NB4 (cell line): ENCODE results near the gene SRF.

Source experiments
- DNase-seq: peaks from one replicate; pipeline ENCODE4 v3.0.0; 2010; ENCODE audit warnings: low read depth
- H3K4me3 ChIP-seq: one replicate; pipeline ENCODE4 v1.5.1; 2011; ENCODE audit warnings: mild to moderate bottlenecking, low read depth, low read length, moderate library complexity
- MYC ChIP-seq: IDR thresholded peaks from 2 replicates; pipeline ENCODE4 v1.6.1; 2011; ENCODE audit warnings: low read depth, low read length
- POLR2A ChIP-seq: IDR thresholded peaks from 2 replicates; pipeline ENCODE4 v1.6.1; 2011; ENCODE audit warnings: mild to moderate bottlenecking; ENCODE audit not compliant: insufficient read length; ENCODE audit errors: extremely low read depth
- TF ChIP-seq, protein P1 (sequence below): IDR thresholded peaks from 2 replicates; pipeline ENCODE4 v1.6.1; 2011; ENCODE audit warnings: low read depth, low read length
- TF ChIP-seq, protein P2 (sequence below): IDR thresholded peaks from one replicate; pipeline ENCODE4 v1.5.1; 2012; ENCODE audit warnings: low read depth, low read length

Gene SRF

DNA sequence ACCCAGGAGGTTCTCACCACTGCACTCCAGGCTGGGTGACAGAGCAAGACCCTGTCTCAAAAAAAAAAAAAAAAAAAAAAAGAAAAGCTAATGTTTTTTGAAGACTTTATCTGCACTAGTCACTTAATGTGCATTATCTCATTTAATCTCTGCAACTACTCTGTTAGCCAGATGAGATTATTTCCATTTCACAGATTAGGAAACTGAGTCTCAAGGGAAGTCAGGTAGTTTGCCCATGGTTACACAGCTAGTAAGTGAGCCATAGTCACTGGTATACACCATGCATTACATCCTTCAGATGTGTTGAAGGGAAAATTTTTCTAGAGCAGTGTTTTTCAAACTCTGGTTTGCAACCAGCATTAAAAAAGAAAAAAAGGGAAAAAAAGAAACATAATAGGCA lies 7.2 kb upstream of the SRF start:
- DNase-seq: no peak
- TF ChIP-seq POLR2A (no peak), MYC (no peak)
- TF ChIP-seq, protein P1, sequence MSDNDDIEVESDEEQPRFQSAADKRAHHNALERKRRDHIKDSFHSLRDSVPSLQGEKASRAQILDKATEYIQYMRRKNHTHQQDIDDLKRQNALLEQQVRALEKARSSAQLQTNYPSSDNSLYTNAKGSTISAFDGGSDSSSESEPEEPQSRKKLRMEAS: no peak
- TF ChIP-seq, protein P2, sequence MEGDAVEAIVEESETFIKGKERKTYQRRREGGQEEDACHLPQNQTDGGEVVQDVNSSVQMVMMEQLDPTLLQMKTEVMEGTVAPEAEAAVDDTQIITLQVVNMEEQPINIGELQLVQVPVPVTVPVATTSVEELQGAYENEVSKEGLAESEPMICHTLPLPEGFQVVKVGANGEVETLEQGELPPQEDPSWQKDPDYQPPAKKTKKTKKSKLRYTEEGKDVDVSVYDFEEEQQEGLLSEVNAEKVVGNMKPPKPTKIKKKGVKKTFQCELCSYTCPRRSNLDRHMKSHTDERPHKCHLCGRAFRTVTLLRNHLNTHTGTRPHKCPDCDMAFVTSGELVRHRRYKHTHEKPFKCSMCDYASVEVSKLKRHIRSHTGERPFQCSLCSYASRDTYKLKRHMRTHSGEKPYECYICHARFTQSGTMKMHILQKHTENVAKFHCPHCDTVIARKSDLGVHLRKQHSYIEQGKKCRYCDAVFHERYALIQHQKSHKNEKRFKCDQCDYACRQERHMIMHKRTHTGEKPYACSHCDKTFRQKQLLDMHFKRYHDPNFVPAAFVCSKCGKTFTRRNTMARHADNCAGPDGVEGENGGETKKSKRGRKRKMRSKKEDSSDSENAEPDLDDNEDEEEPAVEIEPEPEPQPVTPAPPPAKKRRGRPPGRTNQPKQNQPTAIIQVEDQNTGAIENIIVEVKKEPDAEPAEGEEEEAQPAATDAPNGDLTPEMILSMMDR: no peak
- no peak overlapping the region for H3K4me3 ChIP-seq

DNA sequence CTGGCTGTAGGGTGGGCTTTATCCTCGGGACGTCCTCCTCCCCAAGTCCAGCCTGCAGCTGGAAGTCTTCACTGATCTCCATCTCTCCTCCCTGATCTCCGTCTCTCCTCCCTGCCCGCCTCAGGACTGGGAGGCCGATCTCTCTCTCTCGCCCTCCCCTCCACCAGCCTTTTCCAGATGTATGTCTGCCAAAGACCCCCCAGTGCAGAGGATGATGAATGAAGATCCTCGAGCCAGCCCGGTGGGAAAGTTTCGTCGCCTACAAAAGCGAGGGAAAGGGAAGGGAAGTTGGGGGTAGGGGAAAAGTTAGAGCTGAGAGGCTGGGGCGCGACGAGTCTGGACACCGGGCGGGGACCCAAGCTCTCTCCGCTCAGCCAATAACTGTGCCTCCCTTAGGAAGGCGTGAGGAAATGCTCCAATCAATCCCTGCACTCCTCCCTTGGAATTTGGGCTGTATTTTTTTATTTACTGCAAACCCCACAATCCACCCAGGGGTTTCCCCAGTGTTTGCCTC lies 595 bp upstream of the SRF start:
- H3K4me3 ChIP-seq: peak overlapping the region; percentile 66
- no peak for DNase-seq
- TF ChIP-seq, protein P2: no peak
- TF ChIP-seq MYC: no peak
- TF ChIP-seq, protein P1: no peak
- no peak for TF ChIP-seq POLR2A

DNA sequence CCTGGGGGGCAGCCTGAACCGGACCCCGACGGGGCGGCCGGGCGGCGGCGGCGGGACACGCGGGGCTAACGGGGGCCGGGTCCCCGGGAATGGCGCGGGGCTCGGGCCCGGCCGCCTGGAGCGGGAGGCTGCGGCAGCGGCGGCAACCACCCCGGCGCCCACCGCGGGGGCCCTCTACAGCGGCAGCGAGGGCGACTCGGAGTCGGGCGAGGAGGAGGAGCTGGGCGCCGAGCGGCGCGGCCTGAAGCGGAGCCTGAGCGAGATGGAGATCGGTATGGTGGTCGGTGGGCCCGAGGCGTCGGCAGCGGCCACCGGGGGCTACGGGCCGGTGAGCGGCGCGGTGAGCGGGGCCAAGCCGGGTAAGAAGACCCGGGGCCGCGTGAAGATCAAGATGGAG lies 636 bp downstream of the SRF start:
- peak overlapping the region; percentile 74 for H3K4me3 ChIP-seq
- no peak for DNase-seq
- TF ChIP-seq, protein P1: no peak
- TF ChIP-seq MYC (no peak), POLR2A (no peak)
- TF ChIP-seq, protein P2: no peak

DNA sequence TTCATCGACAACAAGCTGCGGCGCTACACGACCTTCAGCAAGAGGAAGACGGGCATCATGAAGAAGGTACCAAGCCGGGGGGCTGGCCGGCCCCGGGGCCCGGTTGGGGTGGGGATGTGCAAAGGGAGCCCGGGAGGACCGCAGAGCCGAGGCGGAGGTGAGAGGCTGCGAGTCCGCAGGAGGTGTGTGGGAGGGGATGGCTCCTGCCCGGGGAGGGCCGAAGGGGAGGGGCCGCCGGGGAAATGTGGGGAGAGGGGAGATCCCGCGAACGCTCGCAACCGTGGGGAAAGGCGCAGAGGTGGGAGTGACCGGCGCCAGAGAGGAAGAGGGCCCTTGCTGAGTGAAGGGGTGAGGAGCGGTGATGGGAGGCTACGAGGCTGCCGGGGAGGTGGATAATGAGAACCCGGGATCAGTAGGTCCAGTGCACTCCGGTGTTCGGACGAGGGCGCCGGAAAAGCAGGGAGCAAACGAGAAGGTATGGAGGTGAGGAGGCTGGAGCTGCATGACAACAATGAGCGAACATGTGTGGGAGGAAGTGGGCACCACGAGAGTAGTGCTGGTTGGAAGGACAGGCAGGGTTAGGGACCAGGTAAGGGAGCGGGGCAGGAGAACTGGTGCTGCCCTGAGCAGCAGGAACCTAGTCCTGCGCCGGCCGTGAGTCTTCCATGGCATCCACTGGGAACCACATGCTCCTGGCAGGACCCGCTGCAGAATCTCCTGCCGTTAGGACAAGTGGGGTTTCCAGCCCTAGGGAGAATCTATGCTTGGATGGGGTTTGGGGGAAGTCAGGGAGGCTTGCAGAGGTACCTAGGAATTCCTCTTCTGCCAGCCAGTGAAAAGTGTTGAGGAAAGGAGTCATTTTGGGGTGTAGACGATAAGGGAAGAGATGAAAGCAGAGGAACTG lies 1.3 kb downstream of the SRF start:
- TF ChIP-seq, protein P1: peak; percentile 29; the same call in 1 of the 2 replicates
- peak; percentile 19 for TF ChIP-seq POLR2A
- TF ChIP-seq, protein P2: no peak
- TF ChIP-seq MYC: peak; percentile 36; the same call in 1 of the 2 replicates
- peak overlapping the region; percentile 74 for H3K4me3 ChIP-seq
- peak; percentile 61 for DNase-seq

DNA sequence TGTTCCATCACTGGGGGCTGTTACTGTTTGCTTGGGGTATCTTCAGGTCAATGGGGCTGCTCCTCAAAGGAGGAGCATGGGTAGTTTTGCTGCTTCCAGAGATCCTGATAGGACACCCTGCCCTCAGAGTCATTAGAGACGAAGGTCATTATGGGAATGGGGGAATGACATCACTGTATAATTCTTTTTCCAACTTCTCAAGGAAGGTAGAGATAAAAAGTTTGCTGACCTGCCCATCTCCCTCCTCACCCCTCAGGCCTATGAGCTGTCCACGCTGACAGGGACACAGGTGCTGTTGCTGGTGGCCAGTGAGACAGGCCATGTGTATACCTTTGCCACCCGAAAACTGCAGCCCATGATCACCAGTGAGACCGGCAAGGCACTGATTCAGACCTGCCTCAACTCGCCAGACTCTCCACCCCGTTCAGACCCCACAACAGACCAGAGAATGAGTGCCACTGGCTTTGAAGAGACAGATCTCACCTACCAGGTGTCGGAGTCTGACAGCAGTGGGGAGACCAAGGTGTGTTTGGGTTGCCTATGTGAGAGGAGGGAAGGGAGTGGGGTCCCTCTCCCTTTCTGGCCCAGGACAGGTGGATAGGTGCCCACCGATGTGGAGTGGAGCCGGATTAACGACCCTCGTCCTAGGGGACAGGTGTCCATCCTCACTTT lies 2.7 kb downstream of the SRF start:
- H3K4me3 ChIP-seq: peak overlapping the region; percentile 74
- TF ChIP-seq, protein P2: no peak
- TF ChIP-seq, protein P1: no peak
- no peak for TF ChIP-seq MYC
- no peak for TF ChIP-seq POLR2A
- no peak for DNase-seq
